Measurements from ENCODE around the gene PRKCE. TPM values are rescaled to one million over a fixed set of nuclear protein-coding genes. Genes with fewer than 3 reads are reported as not detected.
"Not testable (repeated sequence)": the region's sequence is repeated elsewhere in the genome, so short reads cannot be mapped to it uniquely, and the experiment has no call there.

The PRKCE gene
- polyA plus RNA-seq, 2 donors: 2.6 to 2.9 TPM

GRCh38 chr2:45913539-45913938 is 262.1 kb downstream of the PRKCE start:
- no peak overlapping the region for H3K4me3 ChIP-seq (ENCODE audit: low read depth in 1 of 2, low read length in 2 of 2)
- H3K36me3 ChIP-seq (ENCODE audit: control insufficient read depth in 2 of 2, insufficient read depth in 2 of 2, low read length in 1 of 2): peaks cover 0 to 3% of the 10 kb centered on the region in 2 donors
- peaks cover 0 to 18% of the 10 kb centered on the region in 2 donors for H3K4me1 ChIP-seq (ENCODE audit: control insufficient read depth in 2 of 2, insufficient read depth in 2 of 2, low read length in 1 of 2)
- no peaks in the 10 kb centered on the region for H3K9me3 ChIP-seq (ENCODE audit: control insufficient read depth in 2 of 2, insufficient read depth in 1 of 2, low read depth in 1 of 2, low read length in 1 of 2)
- WGBS, 2 donors: 57 to 66% methylated on average over 2 of the region's 2 CpGs
- H3K27me3 ChIP-seq (ENCODE audit: control insufficient read depth in 1 of 2, insufficient read depth in 2 of 2, low read length in 2 of 2): no peaks in the 10 kb centered on the region
- no peak overlapping the region for H3K27ac ChIP-seq (ENCODE audit: low read depth in 2 of 2, low read length in 1 of 2)

- H3K4me3 ChIP-seq (ENCODE audit: low read depth in 1 of 2, low read length in 2 of 2): no peak overlapping the region
- peaks cover 0 to 17% of the 10 kb centered on the region in 2 donors for H3K4me1 ChIP-seq (ENCODE audit: control insufficient read depth in 2 of 2, insufficient read depth in 2 of 2, low read length in 1 of 2)
- H3K36me3 ChIP-seq (ENCODE audit: control insufficient read depth in 2 of 2, insufficient read depth in 2 of 2, low read length in 1 of 2): no peaks in the 10 kb centered on the region
- WGBS, 2 donors: 72 to 75% methylated on average over 5 of the region's 5 CpGs
- H3K27ac ChIP-seq (ENCODE audit: low read depth in 2 of 2, low read length in 1 of 2): no peak overlapping the region
- H3K27me3 ChIP-seq (ENCODE audit: control insufficient read depth in 1 of 2, insufficient read depth in 2 of 2, low read length in 2 of 2): no peaks in the 10 kb centered on the region
- H3K9me3 ChIP-seq (ENCODE audit: control insufficient read depth in 2 of 2, insufficient read depth in 1 of 2, low read depth in 1 of 2, low read length in 1 of 2): no peaks in the 10 kb centered on the region
These were observed 264.0 kb downstream of the PRKCE start for GRCh38 chr2:45915523-45915922.

- not testable (repeated sequence) for H3K27me3 ChIP-seq (ENCODE audit: control insufficient read depth in 1 of 2, insufficient read depth in 2 of 2, low read length in 2 of 2); H3K4me1 ChIP-seq (ENCODE audit: control insufficient read depth in 2 of 2, insufficient read depth in 2 of 2, low read length in 1 of 2); H3K9me3 ChIP-seq (ENCODE audit: control insufficient read depth in 2 of 2, insufficient read depth in 1 of 2, low read depth in 1 of 2, low read length in 1 of 2); H3K36me3 ChIP-seq (ENCODE audit: control insufficient read depth in 2 of 2, insufficient read depth in 2 of 2, low read length in 1 of 2); H3K4me3 ChIP-seq (ENCODE audit: low read depth in 1 of 2, low read length in 2 of 2); H3K27ac ChIP-seq (ENCODE audit: low read depth in 2 of 2, low read length in 1 of 2)
- 97% methylated on average over 45 to 49 of the region's 49 CpGs for WGBS, 2 donors
These were observed 266.2 kb downstream of the PRKCE start for GRCh38 chr2:45917561-45918176.

GRCh38 chr2:45918463-45919159 is 267.1 kb downstream of the PRKCE start:
- H3K36me3 ChIP-seq (ENCODE audit: control insufficient read depth in 2 of 2, insufficient read depth in 2 of 2, low read length in 1 of 2): no peaks in the 10 kb centered on the region
- H3K27me3 ChIP-seq (ENCODE audit: control insufficient read depth in 1 of 2, insufficient read depth in 2 of 2, low read length in 2 of 2): no peaks in the 10 kb centered on the region
- H3K9me3 ChIP-seq (ENCODE audit: control insufficient read depth in 2 of 2, insufficient read depth in 1 of 2, low read depth in 1 of 2, low read length in 1 of 2): no peaks in the 10 kb centered on the region
- WGBS, 2 donors: 80 to 86% methylated on average over 7 of the region's 7 CpGs
- H3K27ac ChIP-seq (ENCODE audit: low read depth in 2 of 2, low read length in 1 of 2): no peak overlapping the region
- H3K4me3 ChIP-seq (ENCODE audit: low read depth in 1 of 2, low read length in 2 of 2): no peak overlapping the region
- peaks cover 0 to 9% of the 10 kb centered on the region in 2 donors for H3K4me1 ChIP-seq (ENCODE audit: control insufficient read depth in 2 of 2, insufficient read depth in 2 of 2, low read length in 1 of 2)

GRCh38 chr2:45919160-45919650 is 267.7 kb downstream of the PRKCE start:
- Histone ChIP-seq H3K4me3 (ENCODE audit: low read depth in 1 of 2, low read length in 2 of 2) (no peak overlapping the region), H3K4me1 (ENCODE audit: control insufficient read depth in 2 of 2, insufficient read depth in 2 of 2, low read length in 1 of 2) (peaks cover 0 to 9% of the 10 kb centered on the region in 2 donors), H3K27ac (ENCODE audit: low read depth in 2 of 2, low read length in 1 of 2) (peak overlapping the region; percentile 63 to 68), H3K9me3 (ENCODE audit: control insufficient read depth in 2 of 2, insufficient read depth in 1 of 2, low read depth in 1 of 2, low read length in 1 of 2) (no peaks in the 10 kb centered on the region), H3K36me3 (ENCODE audit: control insufficient read depth in 2 of 2, insufficient read depth in 2 of 2, low read length in 1 of 2) (no peaks in the 10 kb centered on the region), H3K27me3 (ENCODE audit: control insufficient read depth in 1 of 2, insufficient read depth in 2 of 2, low read length in 2 of 2) (no peaks in the 10 kb centered on the region)
- 57 to 61% methylated on average over 7 of the region's 7 CpGs for WGBS, 2 donors

GRCh38 chr2:45919711-45920111 is 268.2 kb downstream of the PRKCE start:
- Histone ChIP-seq H3K36me3 (ENCODE audit: control insufficient read depth in 2 of 2, insufficient read depth in 2 of 2, low read length in 1 of 2) (no peaks in the 10 kb centered on the region), H3K27me3 (ENCODE audit: control insufficient read depth in 1 of 2, insufficient read depth in 2 of 2, low read length in 2 of 2) (no peaks in the 10 kb centered on the region), H3K4me1 (ENCODE audit: control insufficient read depth in 2 of 2, insufficient read depth in 2 of 2, low read length in 1 of 2) (peaks cover 0 to 9% of the 10 kb centered on the region in 2 donors), H3K9me3 (ENCODE audit: control insufficient read depth in 2 of 2, insufficient read depth in 1 of 2, low read depth in 1 of 2, low read length in 1 of 2) (no peaks in the 10 kb centered on the region), H3K27ac (ENCODE audit: low read depth in 2 of 2, low read length in 1 of 2) (peak overlapping the region; percentile 63 to 68), H3K4me3 (ENCODE audit: low read depth in 1 of 2, low read length in 2 of 2) (no peak overlapping the region)
- WGBS, 2 donors: 46 to 56% methylated on average over 3 of the region's 3 CpGs

- no peak overlapping the region for H3K4me3 ChIP-seq (ENCODE audit: low read depth in 1 of 2, low read length in 2 of 2)
- no peaks in the 10 kb centered on the region for H3K9me3 ChIP-seq (ENCODE audit: control insufficient read depth in 2 of 2, insufficient read depth in 1 of 2, low read depth in 1 of 2, low read length in 1 of 2)
- no peaks in the 10 kb centered on the region for H3K36me3 ChIP-seq (ENCODE audit: control insufficient read depth in 2 of 2, insufficient read depth in 2 of 2, low read length in 1 of 2)
- H3K27ac ChIP-seq (ENCODE audit: low read depth in 2 of 2, low read length in 1 of 2): no peak overlapping the region
- H3K27me3 ChIP-seq (ENCODE audit: control insufficient read depth in 1 of 2, insufficient read depth in 2 of 2, low read length in 2 of 2): no peaks in the 10 kb centered on the region
- H3K4me1 ChIP-seq (ENCODE audit: control insufficient read depth in 2 of 2, insufficient read depth in 2 of 2, low read length in 1 of 2): peaks cover 0 to 9% of the 10 kb centered on the region in 2 donors
These were observed 270.4 kb downstream of the PRKCE start for GRCh38 chr2:45921921-45922320.

- Histone ChIP-seq H3K27ac (ENCODE audit: low read depth in 2 of 2, low read length in 1 of 2) (no peak overlapping the region), H3K4me1 (ENCODE audit: control insufficient read depth in 2 of 2, insufficient read depth in 2 of 2, low read length in 1 of 2) (peaks cover 0 to 9% of the 10 kb centered on the region in 2 donors), H3K27me3 (ENCODE audit: control insufficient read depth in 1 of 2, insufficient read depth in 2 of 2, low read length in 2 of 2) (no peaks in the 10 kb centered on the region), H3K9me3 (ENCODE audit: control insufficient read depth in 2 of 2, insufficient read depth in 1 of 2, low read depth in 1 of 2, low read length in 1 of 2) (no peaks in the 10 kb centered on the region), H3K36me3 (ENCODE audit: control insufficient read depth in 2 of 2, insufficient read depth in 2 of 2, low read length in 1 of 2) (no peaks in the 10 kb centered on the region), H3K4me3 (ENCODE audit: low read depth in 1 of 2, low read length in 2 of 2) (no peak overlapping the region)
- 62 to 68% methylated on average over 7 of the region's 7 CpGs for WGBS, 2 donors
These were observed 271.1 kb downstream of the PRKCE start for GRCh38 chr2:45922577-45922988.

- no peaks in the 10 kb centered on the region for H3K9me3 ChIP-seq (ENCODE audit: control insufficient read depth in 2 of 2, insufficient read depth in 1 of 2, low read depth in 1 of 2, low read length in 1 of 2)
- no peaks in the 10 kb centered on the region for H3K36me3 ChIP-seq (ENCODE audit: control insufficient read depth in 2 of 2, insufficient read depth in 2 of 2, low read length in 1 of 2)
- no peaks in the 10 kb centered on the region for H3K27me3 ChIP-seq (ENCODE audit: control insufficient read depth in 1 of 2, insufficient read depth in 2 of 2, low read length in 2 of 2)
- H3K4me3 ChIP-seq (ENCODE audit: low read depth in 1 of 2, low read length in 2 of 2): no peak overlapping the region
- peaks cover 0 to 7% of the 10 kb centered on the region in 2 donors for H3K4me1 ChIP-seq (ENCODE audit: control insufficient read depth in 2 of 2, insufficient read depth in 2 of 2, low read length in 1 of 2)
- WGBS, 2 donors: 83 to 88% methylated on average over 3 of the region's 3 CpGs
- no peak overlapping the region for H3K27ac ChIP-seq (ENCODE audit: low read depth in 2 of 2, low read length in 1 of 2)
These were observed 272.2 kb downstream of the PRKCE start for GRCh38 chr2:45923701-45924100.

GRCh38 chr2:45925026-45925425 is 273.6 kb downstream of the PRKCE start:
- 91 to 94% methylated on average over 4 of the region's 4 CpGs for WGBS, 2 donors
- Histone ChIP-seq H3K27me3 (ENCODE audit: control insufficient read depth in 1 of 2, insufficient read depth in 2 of 2, low read length in 2 of 2) (no peaks in the 10 kb centered on the region), H3K27ac (ENCODE audit: low read depth in 2 of 2, low read length in 1 of 2) (no peak overlapping the region), H3K4me3 (ENCODE audit: low read depth in 1 of 2, low read length in 2 of 2) (no peak overlapping the region), H3K9me3 (ENCODE audit: control insufficient read depth in 2 of 2, insufficient read depth in 1 of 2, low read depth in 1 of 2, low read length in 1 of 2) (no peaks in the 10 kb centered on the region), H3K4me1 (ENCODE audit: control insufficient read depth in 2 of 2, insufficient read depth in 2 of 2, low read length in 1 of 2) (no peaks in the 10 kb centered on the region), H3K36me3 (ENCODE audit: control insufficient read depth in 2 of 2, insufficient read depth in 2 of 2, low read length in 1 of 2) (no peaks in the 10 kb centered on the region)

All from esophagus (tissue), 2 donors.